Hepatocyte (in vitro differentiated cells): ENCODE results near the gene TAC1.

Experiments used
- CTCF ChIP-seq: fragments of 200-600 bp; sonication (generic); IDR thresholded peaks from 2 replicates; pipeline ENCODE4 v1.5.1; 2016; ENCODE audit warnings: antibody characterized with exemption, mild to moderate bottlenecking; ENCODE audit not compliant: poor library complexity
- EZH2 ChIP-seq: fragments of 200-600 bp; sonication (generic); IDR thresholded peaks from 2 replicates; pipeline ENCODE4 v1.6.1; 2016; ENCODE audit warnings: antibody characterized with exemption, mild to moderate bottlenecking, borderline replicate concordance
- EZH2phosphoT487 ChIP-seq: fragments of 200-600 bp; sonication (generic); IDR thresholded peaks from one replicate; pipeline ENCODE4 v1.6.1; 2018; ENCODE audit warnings: antibody characterized with exemption, mild to moderate bottlenecking, low read depth, moderate library complexity; ENCODE audit not compliant: unreplicated experiment, severe bottlenecking

GRCh38 chr7:97771576-97771975 is 39.7 kb downstream of the TAC1 start:
- TF ChIP-seq CTCF, result no peak
- no peak for TF ChIP-seq EZH2
- TF ChIP-seq EZH2phosphoT487, result no peak
